OCI-LY1 (cell line): ENCODE data around the gene DAP.

Source experiments
- EZH2 ChIP-seq: fragments of 200-600 bp; sonication (generic), shearing (Covaris generic); IDR thresholded peaks from 2 replicates; pipeline ENCODE4 v1.8.0; 2017; ENCODE audit warnings: borderline replicate concordance, mixed run types, mild to moderate bottlenecking, antibody characterized with exemption, low read length, moderate library complexity, mixed read lengths
- TF ChIP-seq, protein P1 (sequence below): fragments of 200-600 bp; sonication (generic), shearing (Covaris generic); IDR thresholded peaks from 2 replicates; pipeline ENCODE4 v1.5.1; 2017; ENCODE audit warnings: mild to moderate bottlenecking, antibody characterized with exemption, low read length, moderate library complexity, mixed read lengths

GRCh38 chr5:10662661-10663488, 98.2 kb downstream of the DAP start:
- TF ChIP-seq, protein P1, sequence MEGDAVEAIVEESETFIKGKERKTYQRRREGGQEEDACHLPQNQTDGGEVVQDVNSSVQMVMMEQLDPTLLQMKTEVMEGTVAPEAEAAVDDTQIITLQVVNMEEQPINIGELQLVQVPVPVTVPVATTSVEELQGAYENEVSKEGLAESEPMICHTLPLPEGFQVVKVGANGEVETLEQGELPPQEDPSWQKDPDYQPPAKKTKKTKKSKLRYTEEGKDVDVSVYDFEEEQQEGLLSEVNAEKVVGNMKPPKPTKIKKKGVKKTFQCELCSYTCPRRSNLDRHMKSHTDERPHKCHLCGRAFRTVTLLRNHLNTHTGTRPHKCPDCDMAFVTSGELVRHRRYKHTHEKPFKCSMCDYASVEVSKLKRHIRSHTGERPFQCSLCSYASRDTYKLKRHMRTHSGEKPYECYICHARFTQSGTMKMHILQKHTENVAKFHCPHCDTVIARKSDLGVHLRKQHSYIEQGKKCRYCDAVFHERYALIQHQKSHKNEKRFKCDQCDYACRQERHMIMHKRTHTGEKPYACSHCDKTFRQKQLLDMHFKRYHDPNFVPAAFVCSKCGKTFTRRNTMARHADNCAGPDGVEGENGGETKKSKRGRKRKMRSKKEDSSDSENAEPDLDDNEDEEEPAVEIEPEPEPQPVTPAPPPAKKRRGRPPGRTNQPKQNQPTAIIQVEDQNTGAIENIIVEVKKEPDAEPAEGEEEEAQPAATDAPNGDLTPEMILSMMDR, result no peak
- TF ChIP-seq EZH2, result no peak
